Neural cell (in vitro differentiated cells): ENCODE measurements around the gene PHLDB1.

Source experiments
- EP300 ChIP-seq: fragments of 450-650 bp; conservative IDR thresholded peaks from 2 replicates; pipeline ENCODE4 v1.6.1; 2014; ENCODE audit warnings: antibody characterized with exemption, mild to moderate bottlenecking, moderate library complexity; ENCODE audit not compliant: poor library complexity, severe bottlenecking
- EZH2 ChIP-seq: fragments of 200-600, 300-800 bp; shearing (Covaris generic), sonication (generic); IDR thresholded peaks from 2 replicates; pipeline ENCODE4 v1.6.1; 2014; ENCODE audit warnings: antibody characterized with exemption, low read length, borderline replicate concordance, mild to moderate bottlenecking; ENCODE audit not compliant: insufficient read depth, poor library complexity, severe bottlenecking
- MXI1 ChIP-seq: fragments of 450-650 bp; conservative IDR thresholded peaks from 2 replicates; pipeline ENCODE4 v1.6.1; 2014; ENCODE audit warnings: antibody characterized with exemption, mild to moderate bottlenecking; ENCODE audit not compliant: poor library complexity, severe bottlenecking
- POLR2AphosphoS5 ChIP-seq: IDR thresholded peaks from 2 replicates; pipeline ENCODE4 v1.6.1; 2012
- RAD21 ChIP-seq: fragments of 450-650 bp; conservative IDR thresholded peaks from 2 replicates; pipeline ENCODE4 v1.6.1; 2014; ENCODE audit warnings: antibody characterized with exemption, mild to moderate bottlenecking, moderate library complexity
- TF ChIP-seq, protein P1 (sequence below): fragments of 450-650 bp; IDR thresholded peaks from 2 replicates; pipeline ENCODE4 v1.5.1; 2014; ENCODE audit warnings: antibody characterized with exemption, mild to moderate bottlenecking, moderate library complexity; ENCODE audit not compliant: poor library complexity, severe bottlenecking

DNA sequence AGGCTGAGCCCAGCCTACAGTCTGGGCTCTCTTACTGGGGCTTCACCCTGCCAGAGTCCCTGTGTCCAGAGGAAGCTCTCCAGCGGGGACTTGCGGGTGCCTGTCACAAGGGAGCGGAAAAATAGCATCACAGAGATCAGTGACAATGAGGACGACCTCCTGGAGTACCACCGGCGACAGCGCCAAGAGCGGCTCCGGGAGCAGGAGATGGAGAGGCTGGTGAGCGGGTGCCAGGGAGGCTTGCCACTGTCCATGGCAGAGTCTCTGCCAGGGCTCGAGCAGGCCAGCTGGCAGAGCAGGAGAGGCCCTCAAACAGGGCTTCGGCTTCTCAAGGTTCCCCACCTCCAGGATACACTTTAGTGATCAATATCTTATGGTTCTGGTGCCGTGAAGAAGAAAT lies 21.0 kb downstream of the PHLDB1 start:
- TF ChIP-seq, protein P1, sequence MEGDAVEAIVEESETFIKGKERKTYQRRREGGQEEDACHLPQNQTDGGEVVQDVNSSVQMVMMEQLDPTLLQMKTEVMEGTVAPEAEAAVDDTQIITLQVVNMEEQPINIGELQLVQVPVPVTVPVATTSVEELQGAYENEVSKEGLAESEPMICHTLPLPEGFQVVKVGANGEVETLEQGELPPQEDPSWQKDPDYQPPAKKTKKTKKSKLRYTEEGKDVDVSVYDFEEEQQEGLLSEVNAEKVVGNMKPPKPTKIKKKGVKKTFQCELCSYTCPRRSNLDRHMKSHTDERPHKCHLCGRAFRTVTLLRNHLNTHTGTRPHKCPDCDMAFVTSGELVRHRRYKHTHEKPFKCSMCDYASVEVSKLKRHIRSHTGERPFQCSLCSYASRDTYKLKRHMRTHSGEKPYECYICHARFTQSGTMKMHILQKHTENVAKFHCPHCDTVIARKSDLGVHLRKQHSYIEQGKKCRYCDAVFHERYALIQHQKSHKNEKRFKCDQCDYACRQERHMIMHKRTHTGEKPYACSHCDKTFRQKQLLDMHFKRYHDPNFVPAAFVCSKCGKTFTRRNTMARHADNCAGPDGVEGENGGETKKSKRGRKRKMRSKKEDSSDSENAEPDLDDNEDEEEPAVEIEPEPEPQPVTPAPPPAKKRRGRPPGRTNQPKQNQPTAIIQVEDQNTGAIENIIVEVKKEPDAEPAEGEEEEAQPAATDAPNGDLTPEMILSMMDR = no peak
- TF ChIP-seq EZH2 = no peak
- TF ChIP-seq RAD21 = no peak
- TF ChIP-seq EP300 = no peak
- no peak for TF ChIP-seq POLR2AphosphoS5
- TF ChIP-seq MXI1 = no peak
